Measurements from ENCODE around the gene SPINK1. TPM values are rescaled to one million over a fixed set of nuclear protein-coding genes. Genes with fewer than 3 reads are reported as not detected.
"Not testable (repeated sequence)": the region's sequence is repeated elsewhere in the genome, so short reads cannot be mapped to it uniquely, and the experiment has no call there.

The SPINK1 gene
- polyA plus RNA-seq, 2 of the 4 experiments (the other 2 are of a cell fraction): 0.22 TPM; not detected in 1

- H3K4me1 ChIP-seq; H3K4me3 ChIP-seq; DNase-seq (ENCODE audit: low read depth in 1 of 2, low spot score in 1 of 2); H3K4me2 ChIP-seq; H3K9me3 ChIP-seq; H3K27ac ChIP-seq; ATAC-seq; POLR2A ChIA-PET; FAIRE-seq: not testable (repeated sequence)
- WGBS (ENCODE audit: missing lambda C conversion rate): 2% methylated on average over 3 of the region's 3 CpGs
- CTCF ChIA-PET: interaction anchor here (2.0 kb wide), 1 partner anchor 20 kb away, joined by 6 read pairs; no protein-coding TSS in a partner anchor
These were observed 28.3 kb downstream of the SPINK1 start for GRCh38 chr5:147803161-147803560.

GRCh38 chr5:147801461-147801860 is 30.0 kb downstream of the SPINK1 start:
- no peak overlapping the region for H3K4me3 ChIP-seq
- ChIA-PET CTCF (no interaction called here), POLR2A (no interaction called here)
- TF ChIP-seq NFE2L2 (conservative IDR thresholded peaks at IDR 0.05; ENCODE audit: low read length): no peak
- TF ChIP-seq, protein P1, sequence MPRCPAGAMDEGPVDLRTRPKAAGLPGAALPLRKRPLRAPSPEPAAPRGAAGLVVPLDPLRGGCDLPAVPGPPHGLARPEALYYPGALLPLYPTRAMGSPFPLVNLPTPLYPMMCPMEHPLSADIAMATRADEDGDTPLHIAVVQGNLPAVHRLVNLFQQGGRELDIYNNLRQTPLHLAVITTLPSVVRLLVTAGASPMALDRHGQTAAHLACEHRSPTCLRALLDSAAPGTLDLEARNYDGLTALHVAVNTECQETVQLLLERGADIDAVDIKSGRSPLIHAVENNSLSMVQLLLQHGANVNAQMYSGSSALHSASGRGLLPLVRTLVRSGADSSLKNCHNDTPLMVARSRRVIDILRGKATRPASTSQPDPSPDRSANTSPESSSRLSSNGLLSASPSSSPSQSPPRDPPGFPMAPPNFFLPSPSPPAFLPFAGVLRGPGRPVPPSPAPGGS (IDR thresholded peaks at IDR 0.05): no peak
- no peak for TF ChIP-seq SREBF2 (IDR thresholded peaks at IDR 0.05)
- TF ChIP-seq, protein P2, sequence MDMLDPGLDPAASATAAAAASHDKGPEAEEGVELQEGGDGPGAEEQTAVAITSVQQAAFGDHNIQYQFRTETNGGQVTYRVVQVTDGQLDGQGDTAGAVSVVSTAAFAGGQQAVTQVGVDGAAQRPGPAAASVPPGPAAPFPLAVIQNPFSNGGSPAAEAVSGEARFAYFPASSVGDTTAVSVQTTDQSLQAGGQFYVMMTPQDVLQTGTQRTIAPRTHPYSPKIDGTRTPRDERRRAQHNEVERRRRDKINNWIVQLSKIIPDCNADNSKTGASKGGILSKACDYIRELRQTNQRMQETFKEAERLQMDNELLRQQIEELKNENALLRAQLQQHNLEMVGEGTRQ (IDR thresholded peaks at IDR 0.05): no peak
- TF ChIP-seq, protein P3, sequence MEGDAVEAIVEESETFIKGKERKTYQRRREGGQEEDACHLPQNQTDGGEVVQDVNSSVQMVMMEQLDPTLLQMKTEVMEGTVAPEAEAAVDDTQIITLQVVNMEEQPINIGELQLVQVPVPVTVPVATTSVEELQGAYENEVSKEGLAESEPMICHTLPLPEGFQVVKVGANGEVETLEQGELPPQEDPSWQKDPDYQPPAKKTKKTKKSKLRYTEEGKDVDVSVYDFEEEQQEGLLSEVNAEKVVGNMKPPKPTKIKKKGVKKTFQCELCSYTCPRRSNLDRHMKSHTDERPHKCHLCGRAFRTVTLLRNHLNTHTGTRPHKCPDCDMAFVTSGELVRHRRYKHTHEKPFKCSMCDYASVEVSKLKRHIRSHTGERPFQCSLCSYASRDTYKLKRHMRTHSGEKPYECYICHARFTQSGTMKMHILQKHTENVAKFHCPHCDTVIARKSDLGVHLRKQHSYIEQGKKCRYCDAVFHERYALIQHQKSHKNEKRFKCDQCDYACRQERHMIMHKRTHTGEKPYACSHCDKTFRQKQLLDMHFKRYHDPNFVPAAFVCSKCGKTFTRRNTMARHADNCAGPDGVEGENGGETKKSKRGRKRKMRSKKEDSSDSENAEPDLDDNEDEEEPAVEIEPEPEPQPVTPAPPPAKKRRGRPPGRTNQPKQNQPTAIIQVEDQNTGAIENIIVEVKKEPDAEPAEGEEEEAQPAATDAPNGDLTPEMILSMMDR (IDR thresholded peaks at IDR 0.05): no peak
- no peak for TF ChIP-seq KDM5A (IDR thresholded peaks at IDR 0.05)
- no peak for TF ChIP-seq GATA3 (IDR thresholded peaks at IDR 0.05; ENCODE audit: borderline replicate concordance)
- TF ChIP-seq HOXA7 (CRISPR knock-in tag; IDR thresholded peaks at IDR 0.05): no peak
- no peak for DNase-seq (ENCODE audit: low read depth in 1 of 2, low spot score in 1 of 2)
- H3K27ac ChIP-seq: no peak overlapping the region
- H3K4me2 ChIP-seq: no peak overlapping the region
- ATAC-seq: no peak
- 0% methylated on average over 1 of the region's 1 CpG for WGBS (ENCODE audit: missing lambda C conversion rate)
- no peaks in the 10 kb centered on the region for H3K9me3 ChIP-seq
- FAIRE-seq: no peak
- H3K4me1 ChIP-seq: no peaks in the 10 kb centered on the region

- H3K27ac ChIP-seq: no peak overlapping the region
- FAIRE-seq (no peak), ATAC-seq (no peak), DNase-seq (ENCODE audit: low read depth in 1 of 2, low spot score in 1 of 2) (no peak)
- ChIA-PET CTCF (no interaction called here), POLR2A (no interaction called here)
- no peak overlapping the region for H3K4me3 ChIP-seq
- 16% methylated on average over 3 of the region's 3 CpGs for WGBS (ENCODE audit: missing lambda C conversion rate)
- TF ChIP-seq, protein P1 (IDR thresholded peaks at IDR 0.05): no peak
- TF ChIP-seq ZC3H11A (IDR thresholded peaks at IDR 0.05): no peak
- TF ChIP-seq HOXB13 (CRISPR knock-in tag; IDR thresholded peaks at IDR 0.05; ENCODE audit: low read depth): no peak
- TF ChIP-seq JUNB (IDR thresholded peaks at IDR 0.05): no peak
- TF ChIP-seq, protein P4, sequence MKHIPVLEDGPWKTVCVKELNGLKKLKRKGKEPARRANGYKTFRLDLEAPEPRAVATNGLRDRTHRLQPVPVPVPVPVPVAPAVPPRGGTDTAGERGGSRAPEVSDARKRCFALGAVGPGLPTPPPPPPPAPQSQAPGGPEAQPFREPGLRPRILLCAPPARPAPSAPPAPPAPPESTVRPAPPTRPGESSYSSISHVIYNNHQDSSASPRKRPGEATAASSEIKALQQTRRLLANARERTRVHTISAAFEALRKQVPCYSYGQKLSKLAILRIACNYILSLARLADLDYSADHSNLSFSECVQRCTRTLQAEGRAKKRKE (CRISPR knock-in tag; IDR thresholded peaks at IDR 0.05; ENCODE audit: low read depth): no peak
- TF ChIP-seq, protein P5, sequence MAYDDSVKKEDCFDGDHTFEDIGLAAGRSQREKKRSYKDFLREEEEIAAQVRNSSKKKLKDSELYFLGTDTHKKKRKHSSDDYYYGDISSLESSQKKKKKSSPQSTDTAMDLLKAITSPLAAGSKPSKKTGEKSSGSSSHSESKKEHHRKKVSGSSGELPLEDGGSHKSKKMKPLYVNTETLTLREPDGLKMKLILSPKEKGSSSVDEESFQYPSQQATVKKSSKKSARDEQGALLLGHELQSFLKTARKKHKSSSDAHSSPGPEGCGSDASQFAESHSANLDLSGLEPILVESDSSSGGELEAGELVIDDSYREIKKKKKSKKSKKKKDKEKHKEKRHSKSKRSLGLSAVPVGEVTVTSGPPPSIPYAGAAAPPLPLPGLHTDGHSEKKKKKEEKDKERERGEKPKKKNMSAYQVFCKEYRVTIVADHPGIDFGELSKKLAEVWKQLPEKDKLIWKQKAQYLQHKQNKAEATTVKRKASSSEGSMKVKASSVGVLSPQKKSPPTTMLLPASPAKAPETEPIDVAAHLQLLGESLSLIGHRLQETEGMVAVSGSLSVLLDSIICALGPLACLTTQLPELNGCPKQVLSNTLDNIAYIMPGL (CRISPR knock-in tag; IDR thresholded peaks at IDR 0.05; ENCODE audit: borderline replicate concordance): no peak
- TF ChIP-seq TFCP2L1 (CRISPR knock-in tag; IDR thresholded peaks at IDR 0.05): no peak
- no peak for TF ChIP-seq CBX8 (IDR thresholded peaks at IDR 0.05)
- TF ChIP-seq E2F6 (IDR thresholded peaks at IDR 0.05; ENCODE audit: borderline replicate concordance, low read depth): no peak
- TF ChIP-seq EP300 (IDR thresholded peaks at IDR 0.05): no peak
- no peak for TF ChIP-seq HOXA7 (CRISPR knock-in tag; IDR thresholded peaks at IDR 0.05)
- no peak for TF ChIP-seq JUN (IDR thresholded peaks at IDR 0.05)
- TF ChIP-seq, protein P2 (IDR thresholded peaks at IDR 0.05): no peak
- no peak for TF ChIP-seq PHF8 (IDR thresholded peaks at IDR 0.05; ENCODE audit: borderline replicate concordance, low read depth)
- no peak for TF ChIP-seq EHF (CRISPR knock-in tag; IDR thresholded peaks at IDR 0.05)
- no peak for TF ChIP-seq TP53 (CRISPR knock-in tag; IDR thresholded peaks at IDR 0.05)
- no peak for TF ChIP-seq CEBPB (IDR thresholded peaks at IDR 0.05)
- no peak for TF ChIP-seq RFX5 (IDR thresholded peaks at IDR 0.05)
- TF ChIP-seq EHMT2 (IDR thresholded peaks at IDR 0.05; ENCODE audit: low read depth): no peak
- no peaks in the 10 kb centered on the region for H3K9me3 ChIP-seq
- H3K4me1 ChIP-seq: no peaks in the 10 kb centered on the region
- H3K4me2 ChIP-seq: no peak overlapping the region
These were observed 31.0 kb downstream of the SPINK1 start for GRCh38 chr5:147800491-147800890.

All from A549 (cell line).